SH-SY5Y (cell line): ENCODE measurements around the gene RECK.

ENCODE experiments used
- GATA2 ChIP-seq: IDR thresholded peaks from 2 replicates; pipeline ENCODE4 v1.6.1; 2011; ENCODE audit warnings: mild to moderate bottlenecking, low read depth, low read length
- GATA3 ChIP-seq: IDR thresholded peaks from 2 replicates; pipeline ENCODE4 v1.6.1; 2011; ENCODE audit warnings: low read depth, mild to moderate bottlenecking, low read length, moderate library complexity

The RECK gene

DNA sequence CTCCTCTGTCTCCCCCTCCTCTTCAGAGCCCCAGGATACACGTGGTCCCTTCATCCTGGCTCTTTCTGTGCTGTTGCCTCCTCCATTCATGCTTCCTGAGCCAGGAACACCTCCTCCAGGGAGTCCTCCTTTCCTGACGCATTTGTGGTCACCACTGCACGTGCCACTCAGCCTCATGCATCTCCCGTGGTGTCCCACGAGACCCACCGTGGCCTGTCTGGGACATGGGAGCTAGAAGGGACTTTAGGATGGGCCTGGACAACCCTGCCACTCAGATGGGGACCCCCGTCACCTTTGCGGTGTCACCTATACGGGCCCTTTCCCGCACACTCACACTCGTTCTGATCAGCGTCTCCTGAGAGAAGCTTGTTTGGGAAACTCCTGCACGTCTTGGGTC, 106.5 kb downstream of the RECK start:
- TF ChIP-seq GATA3 (no peak), GATA2 (no peak)

DNA sequence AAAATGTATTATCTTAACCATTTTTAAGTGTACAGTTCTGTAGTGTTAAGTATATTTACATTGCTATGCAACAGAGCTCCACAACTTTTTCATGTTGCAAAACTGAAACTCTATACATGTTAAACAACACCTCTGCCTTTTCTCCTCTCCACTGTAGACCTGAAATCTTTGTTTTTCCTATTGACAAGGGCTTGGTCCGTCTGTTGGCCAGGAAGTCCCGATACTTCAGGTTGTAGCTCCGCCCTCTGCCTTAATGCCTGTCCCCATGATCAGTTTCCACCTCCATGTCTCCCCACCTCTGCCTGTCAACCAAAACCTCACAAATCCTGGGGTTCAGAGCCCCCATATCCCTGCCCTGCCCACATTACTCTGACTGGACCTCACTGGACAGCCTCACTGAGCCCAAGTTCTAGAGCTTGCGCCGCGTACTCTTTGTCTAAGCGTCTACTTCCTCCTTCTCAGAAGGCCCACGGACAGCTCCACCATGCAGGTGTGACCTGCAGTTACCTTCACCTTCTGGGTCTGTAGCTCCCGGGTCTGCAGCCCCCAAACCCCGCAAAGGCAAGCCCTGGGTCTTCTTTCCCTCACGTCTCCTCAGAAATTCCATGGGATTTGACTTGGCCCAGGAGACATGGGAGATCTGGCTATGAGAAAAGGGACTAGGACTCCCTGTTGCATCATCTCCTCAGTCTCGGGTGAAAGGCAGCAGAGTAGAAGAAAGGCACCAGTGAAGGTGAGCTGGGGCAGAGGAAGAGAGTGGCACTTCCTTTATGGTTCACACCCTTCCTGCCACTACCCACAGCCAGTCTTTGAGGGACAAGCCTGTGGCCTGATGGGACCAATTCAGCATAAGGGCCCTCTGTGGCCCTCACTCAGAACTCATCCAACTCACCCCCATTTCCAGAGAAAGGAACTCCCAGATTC, 107.9 kb downstream of the RECK start:
- TF ChIP-seq GATA2: no peak
- no peak for TF ChIP-seq GATA3

DNA sequence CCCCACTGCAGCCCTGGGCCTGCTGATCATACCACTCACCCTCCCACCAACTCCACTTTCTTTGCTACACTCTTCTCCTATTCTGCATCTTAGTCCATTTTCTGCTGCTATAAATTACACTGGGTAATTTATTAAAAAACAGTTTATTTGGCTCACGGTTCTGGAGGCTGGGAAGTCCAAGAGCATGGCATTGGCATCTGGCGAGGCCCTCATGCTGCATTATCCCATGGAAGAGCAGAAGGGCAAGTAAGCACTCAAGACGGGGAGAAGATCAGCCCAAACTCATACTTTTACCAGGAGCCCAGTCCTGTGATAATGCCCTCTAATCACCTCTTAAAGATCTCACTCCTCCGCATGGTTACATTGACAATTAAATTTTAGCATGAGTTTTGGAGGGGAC, 109.3 kb downstream of the RECK start:
- TF ChIP-seq GATA2 (no peak), GATA3 (no peak)

DNA sequence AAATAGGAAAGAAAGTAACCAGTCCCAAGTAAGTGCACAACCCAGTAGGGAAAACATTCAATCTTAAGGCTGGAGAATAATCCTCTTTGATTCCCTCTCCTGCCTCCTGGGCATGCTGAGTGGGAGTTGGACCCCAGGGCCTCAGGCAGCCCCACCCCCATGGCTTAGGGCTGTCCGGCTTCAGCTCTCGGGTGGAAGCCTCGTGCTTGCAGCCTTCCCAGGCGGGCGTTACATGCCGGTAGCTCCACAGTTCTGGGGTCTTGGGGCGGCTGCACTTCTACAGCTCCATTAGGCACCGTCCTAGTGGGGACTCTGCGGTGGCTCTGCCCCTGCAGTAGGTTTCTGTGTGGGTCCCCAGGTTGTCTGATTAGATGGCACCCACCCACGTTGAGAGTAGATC, 109.9 kb downstream of the RECK start:
- no peak for TF ChIP-seq GATA2
- TF ChIP-seq GATA3: no peak

DNA sequence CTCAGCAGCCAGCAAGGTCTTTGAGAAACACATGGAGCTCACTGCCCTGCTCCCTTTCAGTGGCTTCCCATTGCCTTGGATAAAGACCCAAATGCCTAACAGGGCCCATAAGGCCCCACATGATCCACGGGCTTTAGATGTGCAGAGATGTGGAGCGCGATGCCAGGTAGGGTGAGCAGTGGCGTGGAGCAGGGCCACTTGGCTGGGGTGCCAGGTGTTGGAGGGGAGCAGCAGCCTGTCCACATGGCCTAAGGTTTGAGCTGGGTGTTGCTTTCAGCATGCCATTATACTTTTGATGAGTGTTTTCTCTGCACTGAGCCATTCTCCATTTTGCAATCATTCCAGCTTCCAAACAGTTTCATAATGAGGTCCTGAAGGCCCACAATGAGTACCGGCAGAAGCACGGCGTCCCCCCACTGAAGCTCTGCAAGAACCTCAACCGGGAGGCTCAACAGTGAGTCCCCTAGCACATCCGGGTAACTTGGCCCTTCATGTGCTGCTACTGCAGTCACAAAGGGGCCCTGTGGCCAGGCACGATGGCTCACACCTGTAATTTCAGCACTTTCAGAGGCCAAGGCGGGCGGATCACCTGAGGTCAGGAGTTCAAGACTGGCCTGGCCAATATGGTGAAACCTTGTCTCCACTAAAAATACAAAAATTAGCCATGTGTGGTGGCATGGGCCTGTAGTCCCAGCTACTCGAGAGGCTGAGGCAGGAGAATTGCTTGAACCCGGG, 110.9 kb downstream of the RECK start:
- TF ChIP-seq GATA3 (no peak), GATA2 (no peak)

DNA sequence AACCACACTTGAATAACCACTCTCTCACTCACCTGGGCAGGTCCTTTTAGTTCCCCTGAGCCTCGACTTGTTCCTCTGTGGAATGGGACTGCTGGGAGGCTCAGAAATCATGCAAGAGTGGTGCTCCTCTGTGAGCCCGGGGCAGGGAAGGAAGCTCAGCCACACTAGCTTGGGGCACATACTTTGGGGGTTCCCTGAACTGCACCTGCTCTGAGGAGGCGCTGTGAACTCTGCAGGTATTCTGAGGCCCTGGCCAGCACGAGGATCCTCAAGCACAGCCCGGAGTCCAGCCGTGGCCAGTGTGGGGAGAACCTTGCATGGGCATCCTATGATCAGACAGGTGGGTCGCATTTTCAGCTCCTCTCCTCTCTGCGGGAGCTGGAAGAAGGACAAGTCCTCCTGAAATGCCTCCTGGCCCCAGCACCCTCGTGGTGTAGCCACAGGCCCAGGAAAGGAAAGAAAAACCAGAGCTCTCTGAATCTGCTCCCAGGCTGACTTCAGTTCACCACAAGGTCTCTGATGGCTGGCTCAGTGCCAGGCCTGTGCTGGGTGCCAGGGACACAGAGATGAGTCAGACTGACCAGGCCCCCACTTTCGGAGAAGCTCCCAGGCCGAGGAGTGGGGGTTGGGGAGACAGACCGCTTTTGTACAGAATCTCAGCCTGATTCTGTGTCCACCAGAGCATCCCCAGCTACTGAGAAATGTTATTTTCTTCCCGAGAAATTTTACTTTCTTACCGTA, 111.8 kb downstream of the RECK start:
- TF ChIP-seq GATA2 (no peak), GATA3 (no peak)

DNA sequence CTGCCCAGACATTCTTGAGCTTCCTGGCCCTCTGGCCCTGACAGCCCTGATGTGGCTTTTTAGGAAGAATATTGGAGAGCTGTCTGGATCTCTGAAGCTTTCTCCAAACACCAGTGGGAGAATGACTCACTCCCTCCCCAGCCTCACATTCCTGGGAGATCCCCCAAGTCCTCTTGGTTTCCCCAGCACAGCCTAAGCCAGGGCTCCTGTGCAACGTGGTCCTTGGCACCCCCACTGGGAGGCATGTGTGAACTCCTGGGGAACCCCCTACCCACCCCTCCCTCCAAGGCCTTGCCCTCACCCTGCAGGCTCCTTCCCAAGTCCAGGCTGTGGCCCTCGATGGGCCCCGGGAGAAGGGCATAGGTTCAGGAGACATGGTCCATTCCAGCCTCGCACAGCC, 112.5 kb downstream of the RECK start:
- TF ChIP-seq GATA3 (no peak), GATA2 (no peak)

DNA sequence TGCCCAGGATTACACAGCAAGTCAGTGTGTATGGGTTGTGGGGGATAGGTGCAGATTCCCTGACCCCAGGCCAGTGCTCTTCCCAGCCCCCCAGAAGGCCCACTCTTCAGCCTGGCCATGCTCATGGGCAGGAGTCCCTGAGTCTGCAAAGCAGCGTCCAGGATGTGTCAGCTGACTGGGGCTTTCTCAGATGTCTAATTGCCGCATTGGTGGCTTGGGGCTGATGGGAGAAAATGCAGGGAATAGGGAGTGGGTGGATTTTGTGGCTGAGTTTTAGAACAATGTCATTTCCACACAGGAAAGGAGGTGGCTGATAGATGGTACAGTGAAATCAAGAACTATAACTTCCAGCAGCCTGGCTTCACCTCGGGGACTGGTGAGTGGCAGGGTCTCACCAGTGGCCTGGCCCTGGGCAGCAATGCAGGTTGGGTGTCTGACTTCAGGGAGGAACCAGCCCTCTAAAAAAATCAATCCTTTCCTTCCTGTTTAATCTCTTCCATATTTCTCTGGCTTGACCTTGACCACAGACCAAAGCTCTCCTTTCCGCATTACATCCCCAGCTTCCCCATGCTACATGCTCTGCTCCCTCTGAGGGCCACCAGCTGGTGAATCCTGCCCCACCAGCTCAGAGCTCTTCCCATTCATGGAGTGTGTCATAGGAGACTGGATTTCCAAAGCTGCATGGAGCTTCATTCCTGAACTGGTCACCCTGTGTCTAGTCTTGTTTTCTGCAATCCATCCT, 114.0 kb downstream of the RECK start:
- TF ChIP-seq GATA3 (no peak), GATA2 (no peak)

DNA sequence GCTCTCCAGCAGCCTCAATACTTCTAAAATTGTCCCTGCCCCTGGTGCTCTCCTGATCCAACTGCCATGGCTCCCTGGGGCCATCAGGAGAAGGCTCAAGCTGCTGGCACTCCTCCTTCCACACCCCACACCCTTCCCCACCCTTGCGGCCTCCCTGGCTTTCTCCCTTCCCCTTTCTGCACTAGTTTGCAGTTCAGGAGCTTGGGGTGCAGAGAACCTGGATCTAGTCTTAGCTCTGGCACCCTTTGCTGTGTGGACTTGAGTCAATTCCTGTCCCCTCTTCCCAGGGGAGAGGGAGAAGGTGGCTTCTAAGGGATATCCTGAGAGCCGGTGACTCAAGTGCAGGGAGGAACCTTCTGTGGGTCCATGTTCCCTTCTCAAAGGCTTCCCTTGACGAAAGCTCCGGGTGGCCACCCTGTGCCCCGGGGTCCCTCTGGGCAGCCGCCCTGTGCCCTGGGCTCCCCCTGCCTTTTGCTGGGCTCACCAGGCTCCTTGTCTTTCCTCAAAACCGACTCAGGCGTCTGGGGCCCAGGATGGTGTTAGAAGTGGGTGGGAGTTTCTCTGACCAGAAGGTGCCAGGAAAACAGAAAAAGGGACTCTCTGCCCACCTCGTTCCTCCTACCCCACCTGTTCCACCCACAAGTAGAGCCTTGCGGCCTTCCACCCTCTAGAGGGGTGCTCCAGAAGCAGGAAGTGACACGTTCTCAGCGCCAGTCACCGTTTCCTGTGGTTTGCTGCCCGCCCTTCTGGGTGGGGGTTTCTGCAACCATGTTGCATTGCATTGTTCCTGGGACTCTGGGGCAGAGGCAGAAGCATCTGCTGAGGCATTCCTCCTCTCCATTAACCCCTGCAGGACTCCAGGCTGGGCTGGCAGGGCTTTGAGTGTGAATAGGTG, 114.8 kb downstream of the RECK start:
- TF ChIP-seq GATA3 (no peak), GATA2 (no peak)

DNA sequence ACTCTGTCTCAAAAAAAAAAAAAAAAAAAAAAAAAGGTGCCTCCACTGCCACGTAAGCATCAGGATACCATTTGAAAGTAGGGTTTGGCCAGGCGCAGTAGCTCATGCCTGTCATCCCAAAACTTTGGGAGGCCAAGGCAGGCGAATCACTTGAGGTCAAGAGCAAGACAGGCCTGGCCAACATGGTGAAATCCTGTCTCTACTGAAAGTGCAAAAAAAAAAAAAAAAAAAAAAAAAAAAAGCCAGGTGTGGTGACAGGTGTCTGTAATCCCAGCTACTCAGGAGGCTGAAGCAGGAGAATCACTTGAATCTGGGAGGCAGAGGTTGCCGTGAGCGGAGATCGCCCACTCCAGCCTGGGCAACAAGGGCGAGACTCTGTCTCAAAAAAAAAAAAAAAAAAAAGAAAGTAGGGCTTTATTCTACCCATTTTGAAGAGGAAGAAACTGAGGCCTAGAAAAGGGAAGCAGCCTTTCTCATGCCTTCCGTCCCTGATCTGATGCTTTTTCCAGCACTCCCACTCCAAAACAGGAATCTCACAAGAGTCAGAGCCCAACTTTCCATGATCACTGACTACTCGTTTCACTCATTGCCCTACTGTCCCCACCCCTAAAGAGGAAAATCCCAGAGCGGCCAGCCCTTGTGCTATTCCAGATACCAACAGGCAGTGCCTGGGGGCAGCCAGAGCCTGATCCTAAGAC, 116.2 kb downstream of the RECK start:
- no peak for TF ChIP-seq GATA2
- no peak for TF ChIP-seq GATA3

DNA sequence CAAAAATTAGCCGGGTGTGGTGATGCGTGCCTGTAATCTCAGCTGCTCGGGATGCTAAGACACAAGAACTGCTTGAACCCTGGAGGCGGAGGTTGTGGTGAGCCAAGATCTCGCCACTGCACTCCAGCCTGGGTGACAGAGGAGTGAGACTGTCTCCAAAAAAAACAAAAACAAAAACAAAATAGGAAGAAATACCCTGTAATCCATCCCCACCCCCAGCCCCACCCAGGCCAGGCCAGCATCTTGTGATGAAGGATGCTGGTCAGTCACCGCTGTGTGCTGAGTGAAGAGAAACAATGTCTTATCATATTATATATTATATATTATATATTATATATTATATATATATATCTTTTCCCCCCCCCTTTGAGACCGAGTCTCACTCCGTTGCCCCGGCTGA, 117.0 kb downstream of the RECK start:
- no peak for TF ChIP-seq GATA3
- TF ChIP-seq GATA2: no peak

DNA sequence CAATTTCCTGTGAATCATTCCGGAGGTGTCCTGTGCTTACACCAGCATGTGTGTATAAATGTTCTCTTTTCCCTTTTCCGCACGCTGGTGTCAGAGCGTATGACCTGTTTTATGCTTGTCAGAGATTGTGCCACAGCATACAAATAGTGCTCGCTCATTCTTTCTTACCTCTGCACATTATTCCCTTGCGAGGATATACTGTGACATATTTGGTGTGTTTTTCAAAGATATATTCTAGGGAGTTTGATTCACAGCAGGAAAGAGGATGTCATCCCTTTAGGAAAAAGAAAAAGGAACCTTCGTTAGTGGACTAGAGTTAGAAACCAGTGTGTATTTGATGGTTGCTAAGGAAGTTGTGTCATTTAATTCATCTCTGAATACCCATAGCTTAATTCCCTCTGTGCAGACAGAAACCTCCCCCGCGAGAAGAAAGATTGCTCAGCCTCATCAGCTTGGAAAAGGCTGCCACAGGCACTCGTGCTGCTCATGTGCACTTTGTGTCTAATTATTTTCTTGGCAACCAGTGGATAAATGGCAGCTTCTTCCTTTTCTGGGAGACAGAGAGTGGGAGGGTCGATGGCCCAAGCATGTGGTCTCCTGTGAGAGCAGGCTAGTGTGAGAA, 117.7 kb downstream of the RECK start:
- no peak for TF ChIP-seq GATA3
- no peak for TF ChIP-seq GATA2

DNA sequence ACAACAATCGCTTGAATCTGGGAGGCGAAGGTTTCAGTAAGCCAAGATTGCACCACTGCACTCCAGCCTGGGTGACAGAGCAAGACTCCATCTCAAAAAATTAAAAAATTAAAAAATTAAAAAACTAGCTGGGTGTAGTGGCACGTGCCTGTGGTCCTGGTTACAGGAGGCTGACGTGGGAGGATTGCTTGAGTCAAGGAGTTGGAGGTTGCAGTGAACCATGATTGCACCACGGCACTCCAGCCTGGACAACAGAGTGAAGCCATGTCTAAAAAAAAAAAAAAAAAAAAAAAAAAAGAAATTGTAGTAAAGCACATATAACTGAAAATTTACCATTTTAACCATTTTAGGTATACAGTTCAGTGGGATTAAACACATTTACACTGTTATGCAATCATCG, 119.4 kb downstream of the RECK start:
- TF ChIP-seq GATA3 (no peak), GATA2 (no peak)
